ENCODE results near the gene ANXA4.

ANXA4 gene

GRCh38 chr2:69805887-69806286 is 64.0 kb downstream of the ANXA4 start:
- no peak for TF ChIP-seq CTCF (IDR thresholded peaks at IDR 0.05)
- intact Hi-C loops (cut with DNase I; ENCODE audit: low total_unique reads), result no loop called here
- DNase-seq, result no peak
- Histone ChIP-seq H3K4me3 (no peak overlapping the region), H3K4me1 (no peaks in the 10 kb centered on the region), H3K27ac (no peak overlapping the region), H3K36me3 (peaks cover 55 to 65% (median 64%) of the 10 kb centered on the region in 3 donors), H3K9me3 (no peaks in the 10 kb centered on the region), H3K27me3 (no peaks in the 10 kb centered on the region)

- H3K27ac ChIP-seq, result no peak overlapping the region
- no peaks in the 10 kb centered on the region for H3K9me3 ChIP-seq
- H3K36me3 ChIP-seq, result peaks cover 69 to 83% (median 83%) of the 10 kb centered on the region in 3 donors
- intact Hi-C loops (cut with DNase I; ENCODE audit: low total_unique reads), result no loop called here
- no peak overlapping the region for H3K4me3 ChIP-seq
- H3K27me3 ChIP-seq, result no peaks in the 10 kb centered on the region
- no peak for TF ChIP-seq CTCF (IDR thresholded peaks at IDR 0.05)
- no peaks in the 10 kb centered on the region for H3K4me1 ChIP-seq
- DNase-seq, result no peak
Measured at GRCh38 chr2:69807821-69808540, 66.0 kb downstream of the ANXA4 start.

- H3K4me1 ChIP-seq, result no peaks in the 10 kb centered on the region
- TF ChIP-seq CTCF (IDR thresholded peaks at IDR 0.05), result no peak
- no peaks in the 10 kb centered on the region for H3K27me3 ChIP-seq
- DNase-seq, result no peak
- H3K27ac ChIP-seq, result no peak overlapping the region
- intact Hi-C loops (cut with DNase I; ENCODE audit: low total_unique reads), result no loop called here
- H3K9me3 ChIP-seq, result no peaks in the 10 kb centered on the region
- H3K4me3 ChIP-seq, result no peak overlapping the region
- H3K36me3 ChIP-seq, result peaks cover 63 to 94% (median 70%) of the 10 kb centered on the region in 3 donors
Measured at GRCh38 chr2:69810550-69810949, 68.6 kb downstream of the ANXA4 start.

- intact Hi-C loops (cut with DNase I; ENCODE audit: low total_unique reads), result no loop called here
- no peak for DNase-seq
- no peaks in the 10 kb centered on the region for H3K4me1 ChIP-seq
- no peaks in the 10 kb centered on the region for H3K9me3 ChIP-seq
- peaks cover 60 to 91% (median 68%) of the 10 kb centered on the region in 3 donors for H3K36me3 ChIP-seq
- H3K4me3 ChIP-seq, result no peak overlapping the region
- TF ChIP-seq CTCF (IDR thresholded peaks at IDR 0.05), result no peak
- H3K27ac ChIP-seq, result no peak overlapping the region
- no peaks in the 10 kb centered on the region for H3K27me3 ChIP-seq
Measured at GRCh38 chr2:69811018-69811417, 69.1 kb downstream of the ANXA4 start.

- H3K36me3 ChIP-seq, result peaks cover 54 to 86% (median 62%) of the 10 kb centered on the region in 3 donors
- no peak for DNase-seq
- no peaks in the 10 kb centered on the region for H3K9me3 ChIP-seq
- H3K4me1 ChIP-seq, result no peaks in the 10 kb centered on the region
- intact Hi-C loops (cut with DNase I; ENCODE audit: low total_unique reads), result no loop called here
- no peak overlapping the region for H3K27ac ChIP-seq
- no peak for TF ChIP-seq CTCF (IDR thresholded peaks at IDR 0.05)
- H3K4me3 ChIP-seq, result no peak overlapping the region
- H3K27me3 ChIP-seq, result no peaks in the 10 kb centered on the region
Measured at GRCh38 chr2:69811591-69811990, 69.7 kb downstream of the ANXA4 start.
